Stimulated activated naive B cell treated with anti-CD40 and anti-IgM and Interleukin-4, amounts not matched to agents 10 μg/mL and 1 μg/mL and 100 μg/mL, for 72 hours (primary cell): Measurements from ENCODE around the gene MAGEB3.

Source experiments
- ATAC-seq, 2 donors: fragments of 150-1000 bp; cut with Tn5 transposase; replicated peaks; 2 replicates each; pipeline ENCODE4 v1.10.0; 2021; ENCODE audit warnings: moderate library complexity in 1 of 2
- DNase-seq: peaks from one replicate; pipeline ENCODE4 v3.0.0; 2021
- H3K27ac Mint-ChIP-seq: one replicate; pipeline ENCODE4 v1.8.0; 2022; ENCODE audit warnings: mild to moderate bottlenecking, mixed read lengths
- H3K27me3 Mint-ChIP-seq, 2 donors: one replicate each; pipeline ENCODE4 v1.8.0; 2022; ENCODE audit warnings: mixed read lengths in 2 of 2
- H3K36me3 Mint-ChIP-seq, 2 donors: one replicate each; pipeline ENCODE4 v1.8.0; 2022; ENCODE audit warnings: mixed read lengths in 2 of 2, mild to moderate bottlenecking in 1 of 2
- H3K4me1 Mint-ChIP-seq, 2 donors: one replicate each; pipeline ENCODE4 v1.8.0; 2022; ENCODE audit warnings: mixed read lengths in 2 of 2, mild to moderate bottlenecking in 1 of 2
- H3K4me3 Mint-ChIP-seq, 2 donors: one replicate each; pipeline ENCODE4 v1.8.0; 2022; ENCODE audit warnings: mild to moderate bottlenecking in 2 of 2, mixed read lengths in 2 of 2, moderate library complexity in 1 of 2
- H3K9me3 Mint-ChIP-seq, 2 donors: one replicate each; pipeline ENCODE4 v1.8.0; 2022; ENCODE audit warnings: mixed read lengths in 2 of 2, mild to moderate bottlenecking in 1 of 2

Gene MAGEB3

DNA sequence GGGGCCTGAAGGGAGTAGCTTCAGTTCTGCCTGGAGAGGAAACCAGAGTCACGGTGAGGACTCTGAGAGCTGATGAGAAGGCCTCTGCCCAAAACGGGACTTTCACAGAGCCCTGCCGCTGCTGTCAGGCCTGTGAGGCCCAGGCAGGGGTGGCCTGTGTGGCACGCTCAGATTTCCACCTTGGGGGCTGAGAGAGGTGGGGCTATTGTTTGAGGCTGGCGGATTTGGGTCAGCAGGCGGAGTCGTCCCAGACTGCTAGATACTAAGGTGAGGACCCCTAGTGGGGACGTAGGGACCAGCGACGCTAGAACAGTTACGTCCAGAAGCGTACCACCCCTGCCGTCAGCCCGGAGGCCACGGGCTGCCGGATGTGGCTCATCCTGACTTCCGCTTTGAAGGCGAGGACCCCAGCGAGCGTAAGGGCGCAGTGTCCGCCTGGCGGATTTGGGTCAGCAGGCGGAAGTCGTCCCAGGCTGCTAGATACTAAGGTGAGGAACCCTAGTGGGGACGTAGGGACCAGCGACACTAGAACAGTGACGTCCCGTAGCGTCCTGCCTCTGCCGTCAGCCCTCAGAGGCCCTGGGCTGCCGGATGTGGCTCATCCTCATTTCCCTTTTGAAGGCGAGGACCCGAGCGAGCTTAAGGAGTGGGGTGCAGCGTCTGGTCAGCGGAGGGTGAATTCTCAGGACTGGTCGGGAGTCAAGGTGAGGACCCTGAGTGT lies 16.5 kb downstream of the MAGEB3 start, which contains the start of gene MAGEB1:
Gene MAGEB1, plus strand, starts transcription at position 378 of the 721 bp plus-strand sequence. CDS start 3,348 bp downstream, outside the sequence.
- Mint-ChIP-seq H3K27me3 (peaks cover 0 to 3% of the 10 kb centered on the region in 2 donors), H3K4me1 (no peaks in the 10 kb centered on the region), H3K4me3 (no peak within 1 kb of the TSS), H3K36me3 (no peaks in the 10 kb centered on the region), H3K27ac (no peak within 1 kb of the TSS), H3K9me3 (peaks cover 0 to 7% of the 10 kb centered on the region in 2 donors)
- DNase-seq: no peak
- no peak for ATAC-seq

GRCh38 chrX:30248854-30249253 lies 18.4 kb downstream of the MAGEB3 start:
- Mint-ChIP-seq H3K4me3 (no peak overlapping the region), H3K27me3 (peaks cover 0 to 3% of the 10 kb centered on the region in 2 donors), H3K4me1 (no peaks in the 10 kb centered on the region), H3K9me3 (peaks cover 0 to 7% of the 10 kb centered on the region in 2 donors), H3K27ac (no peak overlapping the region), H3K36me3 (no peaks in the 10 kb centered on the region)
- no peak for DNase-seq
- ATAC-seq: peak; percentile 33 to 74

DNA sequence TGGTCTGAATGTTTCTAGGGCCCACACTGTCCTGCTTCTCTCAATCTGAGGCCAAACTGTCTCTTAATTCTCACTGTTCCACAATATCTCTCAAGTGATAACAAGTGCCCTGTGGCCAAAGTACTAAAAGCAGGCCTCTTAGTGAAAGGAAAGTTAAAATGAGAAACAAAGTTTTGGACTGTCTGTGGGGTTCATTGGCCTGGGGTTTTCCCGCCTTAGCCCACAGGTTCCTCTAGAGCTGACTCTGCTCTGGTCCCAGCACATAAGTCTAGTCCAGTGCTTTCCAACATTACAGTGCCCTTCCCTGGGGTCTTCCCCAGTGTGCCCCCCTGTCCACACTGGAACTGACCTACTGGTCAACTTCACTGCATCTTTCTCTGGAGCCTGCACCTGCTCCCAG lies 22.8 kb downstream of the MAGEB3 start:
- no peak overlapping the region for H3K27ac Mint-ChIP-seq
- DNase-seq (no peak), ATAC-seq (peak in 1 of 2 donors; percentile 65)
- H3K9me3 Mint-ChIP-seq: peaks cover 2 to 6% of the 10 kb centered on the region in 2 donors
- no peaks in the 10 kb centered on the region for H3K4me1 Mint-ChIP-seq
- H3K36me3 Mint-ChIP-seq: no peaks in the 10 kb centered on the region
- no peak overlapping the region for H3K4me3 Mint-ChIP-seq
- H3K27me3 Mint-ChIP-seq: peaks cover 3 to 5% of the 10 kb centered on the region in 2 donors

DNA sequence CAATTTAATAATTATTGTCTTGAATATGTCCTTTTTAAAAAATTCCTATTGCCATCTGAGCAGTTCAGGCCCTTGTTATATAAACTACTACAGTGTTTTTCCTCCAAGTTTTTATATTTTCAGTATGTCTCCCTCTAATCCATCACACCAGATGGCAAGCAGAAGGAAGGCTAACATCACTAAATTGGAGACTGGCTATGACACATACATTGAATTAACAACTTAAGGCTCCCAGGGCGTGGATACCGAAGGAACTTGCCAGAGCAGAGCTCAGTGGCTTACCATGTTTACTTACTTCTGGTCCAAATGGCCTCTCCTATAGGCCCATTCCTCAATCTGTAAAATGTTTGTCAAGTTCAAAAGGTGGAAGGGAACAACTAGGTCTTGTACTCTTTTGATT lies 29.5 kb downstream of the MAGEB3 start:
- no peak overlapping the region for H3K4me3 Mint-ChIP-seq
- ATAC-seq (no peak), DNase-seq (no peak)
- H3K36me3 Mint-ChIP-seq: no peaks in the 10 kb centered on the region
- peaks cover 0 to 5% of the 10 kb centered on the region in 2 donors for H3K27me3 Mint-ChIP-seq
- H3K27ac Mint-ChIP-seq: no peak overlapping the region
- H3K4me1 Mint-ChIP-seq: no peaks in the 10 kb centered on the region
- H3K9me3 Mint-ChIP-seq: peaks cover 2 to 3% of the 10 kb centered on the region in 2 donors

- peaks cover 0 to 5% of the 10 kb centered on the region in 2 donors for H3K27me3 Mint-ChIP-seq
- no peak overlapping the region for H3K4me3 Mint-ChIP-seq
- H3K9me3 Mint-ChIP-seq: peaks cover 2% of the 10 kb centered on the region in 2 donors
- DNase-seq (no peak), ATAC-seq (no peak)
- H3K4me1 Mint-ChIP-seq: no peaks in the 10 kb centered on the region
- H3K36me3 Mint-ChIP-seq: no peaks in the 10 kb centered on the region
- no peak overlapping the region for H3K27ac Mint-ChIP-seq
Observed at GRCh38 chrX:30261012-30261411, 30.6 kb downstream of the MAGEB3 start.

DNA sequence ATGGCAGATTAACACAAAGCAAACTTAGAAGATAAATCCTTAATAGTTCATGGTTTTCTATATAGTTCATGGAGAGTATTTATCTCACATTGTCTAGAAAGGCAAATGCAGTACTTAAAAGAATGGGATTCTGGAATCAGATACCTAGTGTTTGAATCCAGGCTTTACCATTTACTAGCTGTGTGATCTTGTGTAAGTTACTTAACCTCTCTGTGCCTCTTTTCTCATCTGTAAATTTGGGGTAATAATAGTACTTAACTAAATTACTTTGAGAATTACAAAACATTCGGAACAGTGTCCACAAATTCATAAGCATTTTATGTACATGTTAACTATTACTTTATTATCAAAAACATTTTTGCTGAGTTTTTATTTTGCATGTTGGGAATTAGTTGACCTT lies 32.3 kb downstream of the MAGEB3 start:
- Mint-ChIP-seq H3K27ac (no peak overlapping the region), H3K27me3 (peaks cover 0 to under 1% of the 10 kb centered on the region in 2 donors), H3K9me3 (no peaks in the 10 kb centered on the region), H3K4me3 (no peak overlapping the region), H3K36me3 (no peaks in the 10 kb centered on the region), H3K4me1 (no peaks in the 10 kb centered on the region)
- ATAC-seq (no peak), DNase-seq (no peak)

DNA sequence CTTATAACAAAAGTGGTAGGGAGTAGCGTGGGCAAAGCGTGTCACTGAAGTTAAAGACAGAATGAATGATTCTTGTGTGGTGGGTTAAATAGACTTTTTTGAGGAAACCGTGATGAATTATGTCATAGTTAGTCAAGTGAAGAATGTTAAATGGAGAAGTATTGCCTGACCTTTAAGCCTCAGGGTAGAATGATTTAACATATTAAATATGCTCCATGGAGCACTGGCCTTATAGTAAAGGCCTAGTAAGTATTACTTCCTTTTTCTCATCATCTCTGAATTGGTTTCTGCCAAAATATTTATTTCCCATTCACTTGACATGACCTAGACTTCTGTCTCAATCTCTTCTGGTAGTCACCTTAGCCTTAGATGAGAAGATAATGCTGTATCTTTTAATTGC lies 40.2 kb downstream of the MAGEB3 start:
- Mint-ChIP-seq H3K4me1 (peaks cover 0 to 9% of the 10 kb centered on the region in 2 donors), H3K27ac (no peak overlapping the region), H3K36me3 (no peaks in the 10 kb centered on the region), H3K4me3 (no peak overlapping the region), H3K9me3 (peaks cover 5 to 8% of the 10 kb centered on the region in 2 donors), H3K27me3 (peaks cover 8 to 9% of the 10 kb centered on the region in 2 donors)
- DNase-seq: no peak
- peak; percentile 79 to 86 for ATAC-seq

- H3K9me3 Mint-ChIP-seq: peaks cover 0 to 2% of the 10 kb centered on the region in 2 donors
- DNase-seq (no peak), ATAC-seq (no peak)
- H3K27me3 Mint-ChIP-seq: no peaks in the 10 kb centered on the region
- H3K27ac Mint-ChIP-seq: no peak overlapping the region
- H3K4me3 Mint-ChIP-seq: no peak overlapping the region
- peaks cover 0 to 5% of the 10 kb centered on the region in 2 donors for H3K4me1 Mint-ChIP-seq
- H3K36me3 Mint-ChIP-seq: no peaks in the 10 kb centered on the region
Observed at GRCh38 chrX:30275498-30275897, 45.0 kb downstream of the MAGEB3 start.

DNA sequence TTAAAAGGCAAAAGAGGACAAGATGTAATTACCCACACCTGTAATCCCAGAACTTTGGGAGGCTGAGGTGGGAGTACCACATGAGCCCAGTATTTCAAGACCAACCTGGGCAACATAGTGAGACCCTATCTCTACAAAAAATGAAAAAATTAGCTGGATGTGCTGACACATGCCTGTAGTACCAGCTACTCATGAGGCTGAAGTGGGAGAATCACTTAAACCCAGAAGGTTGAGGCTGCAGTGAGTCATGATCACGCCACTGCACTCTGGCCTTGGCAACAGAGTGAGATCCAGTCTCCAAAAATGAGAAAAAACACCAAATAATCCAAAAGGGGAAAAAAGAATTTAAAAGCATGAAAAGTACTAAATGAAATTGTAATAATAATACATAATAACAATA lies 47.9 kb downstream of the MAGEB3 start:
- ATAC-seq: no peak
- DNase-seq: no peak
- no peak overlapping the region for H3K27ac Mint-ChIP-seq
- no peaks in the 10 kb centered on the region for H3K4me1 Mint-ChIP-seq
- no peaks in the 10 kb centered on the region for H3K27me3 Mint-ChIP-seq
- no peak overlapping the region for H3K4me3 Mint-ChIP-seq
- H3K36me3 Mint-ChIP-seq: no peaks in the 10 kb centered on the region
- H3K9me3 Mint-ChIP-seq: no peaks in the 10 kb centered on the region

GRCh38 chrX:30280428-30280827 lies 50.0 kb downstream of the MAGEB3 start:
- Mint-ChIP-seq H3K9me3 (no peaks in the 10 kb centered on the region), H3K27me3 (no peaks in the 10 kb centered on the region), H3K4me1 (no peaks in the 10 kb centered on the region), H3K36me3 (no peaks in the 10 kb centered on the region), H3K27ac (no peak overlapping the region), H3K4me3 (no peak overlapping the region)
- DNase-seq: no peak
- no peak for ATAC-seq

DNA sequence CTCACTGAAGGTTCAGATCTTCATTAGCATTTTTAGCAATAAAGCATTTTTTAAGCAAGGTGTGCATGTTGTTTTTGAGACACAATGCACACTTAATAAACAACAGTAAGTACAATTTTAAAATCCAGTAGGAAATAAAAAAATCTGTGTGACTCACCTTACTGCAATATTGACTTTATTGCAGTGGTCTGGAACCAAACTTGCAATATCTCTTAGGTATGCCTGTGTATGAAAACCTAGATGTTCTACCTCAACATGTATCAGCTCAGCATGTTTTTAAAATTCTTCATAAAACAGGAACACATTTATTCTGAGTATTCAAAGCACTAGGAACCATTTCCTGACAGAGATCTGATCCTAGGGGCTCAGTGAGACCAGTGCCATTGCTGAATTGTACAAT lies 52.1 kb downstream of the MAGEB3 start:
- H3K4me3 Mint-ChIP-seq: no peak overlapping the region
- ATAC-seq: no peak
- H3K27ac Mint-ChIP-seq: no peak overlapping the region
- no peaks in the 10 kb centered on the region for H3K36me3 Mint-ChIP-seq
- no peak for DNase-seq
- H3K9me3 Mint-ChIP-seq: no peaks in the 10 kb centered on the region
- H3K4me1 Mint-ChIP-seq: no peaks in the 10 kb centered on the region
- H3K27me3 Mint-ChIP-seq: no peaks in the 10 kb centered on the region

GRCh38 chrX:30283456-30284200 lies 53.2 kb downstream of the MAGEB3 start:
- ATAC-seq: no peak
- Mint-ChIP-seq H3K9me3 (no peaks in the 10 kb centered on the region), H3K27me3 (no peaks in the 10 kb centered on the region), H3K36me3 (no peaks in the 10 kb centered on the region), H3K27ac (no peak overlapping the region), H3K4me3 (no peak overlapping the region), H3K4me1 (no peaks in the 10 kb centered on the region)
- DNase-seq: no peak
